HepG2 (cell line): ENCODE measurements around the gene GAL3ST3. TPM values are rescaled to one million over a fixed set of nuclear protein-coding genes. Genes with fewer than 3 reads are reported as not detected.
A peak's percentile ranks its signal among the peaks of the same experiment; 100 is the strongest.

Experiments
- DMAP1 ChIP-seq: IDR thresholded peaks from 2 replicates; pipeline ENCODE4 v1.6.1; 2016
- EEA1 ChIP-seq: sonication (generic); formaldehyde crosslinking; IDR thresholded peaks from 2 replicates; pipeline ENCODE4 v1.5.1; 2020; ENCODE audit warnings: mild to moderate bottlenecking, missing genetic modification reagents, borderline replicate concordance
- JUN ChIP-seq: sonication (generic); formaldehyde crosslinking; IDR thresholded peaks from 2 replicates; pipeline ENCODE4 v1.4.0; 2020; ENCODE audit warnings: mild to moderate bottlenecking, missing genetic modification reagents
- KAT8 ChIP-seq: IDR thresholded peaks from 2 replicates; pipeline ENCODE4 v1.6.1; 2016; ENCODE audit warnings: missing genetic modification reagents, missing compliant biosample characterization
- XBP1 ChIP-seq: sonication (generic); formaldehyde crosslinking; IDR thresholded peaks from 2 replicates; pipeline ENCODE4 v1.5.0; 2020; ENCODE audit warnings: missing genetic modification reagents
- ZMYM3 ChIP-seq: sonication (generic); formaldehyde crosslinking; IDR thresholded peaks from 2 replicates; pipeline ENCODE4 v1.5.1; 2020; ENCODE audit warnings: mild to moderate bottlenecking, missing genetic modification reagents
- ZNF605 ChIP-seq: sonication (generic); formaldehyde crosslinking; IDR thresholded peaks from 2 replicates; pipeline ENCODE4 v1.8.0; 2022; ENCODE audit warnings: mild to moderate bottlenecking, missing genetic modification reagents
- ZNF660 ChIP-seq: sonication (generic); formaldehyde crosslinking; IDR thresholded peaks from 2 replicates; pipeline ENCODE4 v1.5.1; 2020; ENCODE audit warnings: mild to moderate bottlenecking, low read depth, missing genetic modification reagents, borderline replicate concordance
- polyA plus RNA-seq, 8 experiments: library from polyadenylated mRNA; depleted of rRNA in 3 of 8; stranded (reverse) in 7 of 8; unstranded in 1 of 8; fragments of >200 nt; fragmentation: Illumina TruSeq in 4 of 8; extraction: Trizol in 4 of 8; gene quantifications; 2 replicates each; pipeline versions ENCODE4 v1.2.1 to v1.2.3, GENCODE V29; 2011 to 2016; ENCODE audit warnings: low read depth in 4 of 8, missing spikeins in 1 of 8, mixed read lengths in 1 of 8; ENCODE audit not compliant: insufficient read depth in 1 of 8
- total RNA-seq, 5 experiments: library from RNA; depleted of rRNA; stranded (reverse); fragments of >200 nt; fragmentation: Illumina TruSeq; extraction: Trizol; gene quantifications; 2 replicates each; pipeline ENCODE4 v1.2.3, GENCODE V29; 2016; ENCODE audit warnings: low read depth in 1 of 5
- TF ChIP-seq, protein P1 (sequence below): sonication (generic); formaldehyde crosslinking; IDR thresholded peaks from one replicate; pipeline ENCODE4 v1.5.1; 2020; ENCODE audit warnings: mild to moderate bottlenecking, missing genetic modification reagents; ENCODE audit errors: not compliant biosample characterization
- TF ChIP-seq, protein P2 (sequence below): sonication (generic); formaldehyde crosslinking; IDR thresholded peaks from 2 replicates; pipeline ENCODE4 v1.5.0; 2020; ENCODE audit warnings: missing genetic modification reagents
- TF ChIP-seq, protein P3 (sequence below): sonication (generic); formaldehyde crosslinking; IDR thresholded peaks from 2 replicates; pipeline ENCODE4 v1.8.1; 2023; ENCODE audit warnings: mild to moderate bottlenecking, moderate library complexity, missing genetic modification reagents
- TF ChIP-seq, protein P4 (sequence below): sonication (generic); formaldehyde crosslinking; IDR thresholded peaks from 2 replicates; pipeline ENCODE4 v1.5.0; 2020; ENCODE audit warnings: mild to moderate bottlenecking, missing genetic modification reagents, moderate library complexity
- TF ChIP-seq, protein P5 (sequence below): IDR thresholded peaks from 2 replicates; pipeline ENCODE4 v1.6.1; 2016; ENCODE audit warnings: missing compliant biosample characterization, missing genetic modification reagents, borderline replicate concordance

GAL3ST3 gene
- total and polyA plus RNA-seq, 2 of the 13 experiments (the other 11 are each of a cell fraction or from before 2014, with no cell fraction given): not detected

DNA sequence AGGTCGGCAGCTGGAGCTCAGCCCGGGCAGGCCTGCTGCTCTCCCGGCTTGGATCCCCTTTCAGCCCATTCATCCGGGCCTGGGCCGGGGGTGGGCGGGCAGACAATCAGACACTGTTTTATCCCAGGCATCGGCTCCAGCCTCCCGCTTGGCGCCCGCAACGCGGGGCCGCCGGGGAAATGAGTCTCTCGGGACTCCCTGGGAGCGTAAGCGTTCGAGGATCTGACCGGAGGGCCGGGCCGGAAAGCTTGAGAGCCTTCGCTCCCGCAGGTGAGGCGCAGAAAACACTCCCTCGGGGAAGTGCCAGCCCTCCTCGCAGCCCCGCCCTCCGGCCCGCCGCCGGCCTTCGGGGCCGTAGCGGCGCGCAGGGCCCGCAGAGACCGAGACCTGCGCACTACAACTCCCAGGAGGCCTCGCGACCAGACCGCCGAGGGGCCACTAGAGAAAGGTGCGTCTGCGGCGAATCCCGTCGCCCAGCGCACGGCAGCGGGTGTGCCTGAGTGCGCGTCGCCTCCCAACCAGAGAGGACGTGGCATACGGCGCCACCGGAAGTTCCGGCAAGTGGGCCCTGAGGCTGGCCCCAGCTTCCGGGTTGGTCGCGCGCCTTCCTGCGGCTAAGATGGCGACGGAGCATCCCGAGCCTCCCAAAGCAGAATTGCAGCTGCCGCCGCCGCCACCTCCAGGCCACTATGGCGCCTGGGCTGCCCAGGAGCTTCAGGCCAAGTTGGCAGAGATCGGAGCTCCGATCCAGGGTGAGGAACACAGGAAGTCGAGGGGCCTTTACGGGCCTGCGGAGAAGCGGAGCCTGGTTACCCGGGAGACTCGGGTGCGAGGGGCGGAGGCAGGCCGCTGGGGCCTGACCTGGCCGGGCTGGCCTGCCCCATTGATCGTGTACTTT is 3.1 kb upstream of the GAL3ST3 start, which contains the start of gene SF3B2 (continued):
- TF ChIP-seq, protein P1, sequence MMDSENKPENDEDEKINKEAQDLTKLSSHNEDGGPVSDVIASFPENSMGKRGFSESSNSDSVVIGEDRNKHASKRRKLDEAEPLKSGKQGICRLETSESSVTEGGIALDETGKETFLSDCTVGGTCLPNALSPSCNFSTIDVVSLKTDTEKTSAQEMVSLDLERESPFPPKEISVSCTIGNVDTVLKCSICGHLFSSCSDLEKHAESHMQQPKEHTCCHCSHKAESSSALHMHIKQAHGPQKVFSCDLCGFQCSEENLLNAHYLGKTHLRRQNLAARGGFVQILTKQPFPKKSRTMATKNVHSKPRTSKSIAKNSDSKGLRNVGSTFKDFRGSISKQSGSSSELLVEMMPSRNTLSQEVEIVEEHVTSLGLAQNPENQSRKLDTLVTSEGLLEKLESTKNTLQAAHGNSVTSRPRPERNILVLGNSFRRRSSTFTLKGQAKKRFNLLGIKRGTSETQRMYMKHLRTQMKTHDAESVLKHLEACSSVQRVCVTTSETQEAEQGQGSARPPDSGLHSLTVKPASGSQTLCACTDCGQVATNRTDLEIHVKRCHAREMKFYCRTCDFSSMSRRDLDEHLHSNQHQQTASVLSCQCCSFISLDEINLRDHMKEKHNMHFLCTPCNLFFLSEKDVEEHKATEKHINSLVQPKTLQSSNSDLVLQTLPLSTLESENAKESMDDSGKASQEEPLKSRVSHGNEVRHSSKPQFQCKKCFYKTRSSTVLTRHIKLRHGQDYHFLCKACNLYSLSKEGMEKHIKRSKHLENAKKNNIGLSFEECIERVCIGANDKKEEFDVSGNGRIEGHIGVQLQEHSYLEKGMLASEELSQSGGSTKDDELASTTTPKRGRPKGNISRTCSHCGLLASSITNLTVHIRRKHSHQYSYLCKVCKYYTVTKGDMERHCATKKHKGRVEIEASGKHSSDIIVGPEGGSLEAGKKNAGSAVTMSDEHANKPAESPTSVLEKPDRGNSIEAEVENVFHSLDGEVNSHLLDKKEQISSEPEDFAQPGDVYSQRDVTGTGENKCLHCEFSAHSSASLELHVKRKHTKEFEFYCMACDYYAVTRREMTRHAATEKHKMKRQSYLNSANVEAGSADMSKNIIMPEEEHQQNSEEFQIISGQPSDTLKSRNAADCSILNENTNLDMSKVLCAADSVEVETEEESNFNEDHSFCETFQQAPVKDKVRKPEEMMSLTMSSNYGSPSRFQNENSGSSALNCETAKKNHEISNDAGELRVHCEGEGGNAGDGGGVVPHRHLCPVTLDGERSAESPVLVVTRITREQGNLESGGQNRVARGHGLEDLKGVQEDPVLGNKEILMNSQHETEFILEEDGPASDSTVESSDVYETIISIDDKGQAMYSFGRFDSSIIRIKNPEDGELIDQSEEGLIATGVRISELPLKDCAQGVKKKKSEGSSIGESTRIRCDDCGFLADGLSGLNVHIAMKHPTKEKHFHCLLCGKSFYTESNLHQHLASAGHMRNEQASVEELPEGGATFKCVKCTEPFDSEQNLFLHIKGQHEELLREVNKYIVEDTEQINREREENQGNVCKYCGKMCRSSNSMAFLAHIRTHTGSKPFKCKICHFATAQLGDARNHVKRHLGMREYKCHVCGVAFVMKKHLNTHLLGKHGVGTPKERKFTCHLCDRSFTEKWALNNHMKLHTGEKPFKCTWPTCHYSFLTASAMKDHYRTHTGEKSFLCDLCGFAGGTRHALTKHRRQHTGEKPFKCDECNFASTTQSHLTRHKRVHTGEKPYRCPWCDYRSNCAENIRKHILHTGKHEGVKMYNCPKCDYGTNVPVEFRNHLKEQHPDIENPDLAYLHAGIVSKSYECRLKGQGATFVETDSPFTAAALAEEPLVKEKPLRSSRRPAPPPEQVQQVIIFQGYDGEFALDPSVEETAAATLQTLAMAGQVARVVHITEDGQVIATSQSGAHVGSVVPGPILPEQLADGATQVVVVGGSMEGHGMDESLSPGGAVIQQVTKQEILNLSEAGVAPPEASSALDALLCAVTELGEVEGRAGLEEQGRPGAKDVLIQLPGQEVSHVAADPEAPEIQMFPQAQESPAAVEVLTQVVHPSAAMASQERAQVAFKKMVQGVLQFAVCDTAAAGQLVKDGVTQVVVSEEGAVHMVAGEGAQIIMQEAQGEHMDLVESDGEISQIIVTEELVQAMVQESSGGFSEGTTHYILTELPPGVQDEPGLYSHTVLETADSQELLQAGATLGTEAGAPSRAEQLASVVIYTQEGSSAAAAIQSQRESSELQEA (CRISPR knock-in tag): peak; percentile 23
- TF ChIP-seq, protein P2, sequence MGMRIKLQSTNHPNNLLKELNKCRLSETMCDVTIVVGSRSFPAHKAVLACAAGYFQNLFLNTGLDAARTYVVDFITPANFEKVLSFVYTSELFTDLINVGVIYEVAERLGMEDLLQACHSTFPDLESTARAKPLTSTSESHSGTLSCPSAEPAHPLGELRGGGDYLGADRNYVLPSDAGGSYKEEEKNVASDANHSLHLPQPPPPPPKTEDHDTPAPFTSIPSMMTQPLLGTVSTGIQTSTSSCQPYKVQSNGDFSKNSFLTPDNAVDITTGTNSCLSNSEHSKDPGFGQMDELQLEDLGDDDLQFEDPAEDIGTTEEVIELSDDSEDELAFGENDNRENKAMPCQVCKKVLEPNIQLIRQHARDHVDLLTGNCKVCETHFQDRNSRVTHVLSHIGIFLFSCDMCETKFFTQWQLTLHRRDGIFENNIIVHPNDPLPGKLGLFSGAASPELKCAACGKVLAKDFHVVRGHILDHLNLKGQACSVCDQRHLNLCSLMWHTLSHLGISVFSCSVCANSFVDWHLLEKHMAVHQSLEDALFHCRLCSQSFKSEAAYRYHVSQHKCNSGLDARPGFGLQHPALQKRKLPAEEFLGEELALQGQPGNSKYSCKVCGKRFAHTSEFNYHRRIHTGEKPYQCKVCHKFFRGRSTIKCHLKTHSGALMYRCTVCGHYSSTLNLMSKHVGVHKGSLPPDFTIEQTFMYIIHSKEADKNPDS (CRISPR knock-in tag): peak; percentile 82
- TF ChIP-seq XBP1 (CRISPR knock-in tag) (0 out of 2 replicates have a peak, but pooled peaks have one; percentile 36), KAT8 (peak; percentile 98), ZNF605 (CRISPR knock-in tag) (peak; percentile 97), JUN (CRISPR knock-in tag) (no peak), EEA1 (no peak), ZNF660 (CRISPR knock-in tag) (no peak), ZMYM3 (CRISPR knock-in tag) (no peak), DMAP1 (CRISPR knock-in tag) (peak; percentile 97)
- TF ChIP-seq, protein P3, sequence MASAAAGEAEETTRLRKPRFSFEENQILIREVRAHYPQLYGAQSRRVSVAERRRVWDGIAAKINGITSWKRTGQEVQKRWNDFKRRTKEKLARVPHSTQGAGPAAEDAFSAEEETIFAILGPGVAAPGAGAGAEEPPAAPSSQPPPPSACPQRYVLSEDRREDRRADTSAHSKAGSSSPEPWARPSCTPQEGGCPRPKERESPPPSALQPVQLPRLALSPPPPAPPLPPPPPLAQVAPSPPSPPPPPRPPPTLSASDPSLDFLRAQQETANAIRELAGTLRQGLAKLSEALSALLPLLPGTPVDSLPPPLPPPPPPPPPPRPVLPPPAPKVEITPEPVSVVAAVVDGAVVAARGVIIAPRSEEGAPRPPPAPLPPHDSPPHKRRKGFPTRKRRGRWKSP (CRISPR knock-in tag): peak; percentile 60; the same call in 1 of the 2 replicates
- TF ChIP-seq, protein P4, sequence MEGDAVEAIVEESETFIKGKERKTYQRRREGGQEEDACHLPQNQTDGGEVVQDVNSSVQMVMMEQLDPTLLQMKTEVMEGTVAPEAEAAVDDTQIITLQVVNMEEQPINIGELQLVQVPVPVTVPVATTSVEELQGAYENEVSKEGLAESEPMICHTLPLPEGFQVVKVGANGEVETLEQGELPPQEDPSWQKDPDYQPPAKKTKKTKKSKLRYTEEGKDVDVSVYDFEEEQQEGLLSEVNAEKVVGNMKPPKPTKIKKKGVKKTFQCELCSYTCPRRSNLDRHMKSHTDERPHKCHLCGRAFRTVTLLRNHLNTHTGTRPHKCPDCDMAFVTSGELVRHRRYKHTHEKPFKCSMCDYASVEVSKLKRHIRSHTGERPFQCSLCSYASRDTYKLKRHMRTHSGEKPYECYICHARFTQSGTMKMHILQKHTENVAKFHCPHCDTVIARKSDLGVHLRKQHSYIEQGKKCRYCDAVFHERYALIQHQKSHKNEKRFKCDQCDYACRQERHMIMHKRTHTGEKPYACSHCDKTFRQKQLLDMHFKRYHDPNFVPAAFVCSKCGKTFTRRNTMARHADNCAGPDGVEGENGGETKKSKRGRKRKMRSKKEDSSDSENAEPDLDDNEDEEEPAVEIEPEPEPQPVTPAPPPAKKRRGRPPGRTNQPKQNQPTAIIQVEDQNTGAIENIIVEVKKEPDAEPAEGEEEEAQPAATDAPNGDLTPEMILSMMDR (CRISPR knock-in tag): peak; percentile 24; the same call in 1 of the 2 replicates
- TF ChIP-seq, protein P5, sequence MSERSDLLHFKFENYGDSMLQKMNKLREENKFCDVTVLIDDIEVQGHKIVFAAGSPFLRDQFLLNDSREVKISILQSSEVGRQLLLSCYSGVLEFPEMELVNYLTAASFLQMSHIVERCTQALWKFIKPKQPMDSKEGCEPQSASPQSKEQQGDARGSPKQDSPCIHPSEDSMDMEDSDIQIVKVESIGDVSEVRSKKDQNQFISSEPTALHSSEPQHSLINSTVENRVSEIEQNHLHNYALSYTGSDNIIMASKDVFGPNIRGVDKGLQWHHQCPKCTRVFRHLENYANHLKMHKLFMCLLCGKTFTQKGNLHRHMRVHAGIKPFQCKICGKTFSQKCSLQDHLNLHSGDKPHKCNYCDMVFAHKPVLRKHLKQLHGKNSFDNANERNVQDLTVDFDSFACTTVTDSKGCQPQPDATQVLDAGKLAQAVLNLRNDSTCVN (CRISPR knock-in tag): no peak
